OCI-LY1 (cell line): ENCODE measurements around the gene SORCS3.

Experiments
- CTCF ChIP-seq: fragments of 200-600 bp; sonication (generic), shearing (Covaris generic); IDR thresholded peaks from 2 replicates; pipeline ENCODE4 v1.5.1; 2017; ENCODE audit warnings: mild to moderate bottlenecking, antibody characterized with exemption, low read length, moderate library complexity, mixed read lengths
- EZH2 ChIP-seq: fragments of 200-600 bp; sonication (generic), shearing (Covaris generic); IDR thresholded peaks from 2 replicates; pipeline ENCODE4 v1.8.0; 2017; ENCODE audit warnings: borderline replicate concordance, mixed run types, mild to moderate bottlenecking, antibody characterized with exemption, low read length, moderate library complexity, mixed read lengths

- TF ChIP-seq CTCF (no peak), EZH2 (no peak)
Observed at GRCh38 chr10:104780946-104781595, 140.0 kb downstream of the SORCS3 start.
